GM18499 (cell line): ENCODE results near the gene GPS1.
"Not testable (repeated sequence)": the region's sequence is repeated elsewhere in the genome, so short reads cannot be mapped to it uniquely, and the experiment has no call there.

Experiments used
- ATAC-seq: cut with Tn5 transposase; IDR thresholded peaks from one replicate; pipeline ENCODE4 v1.9.1; 2021; ENCODE audit warnings: moderate number of reproducible peaks; ENCODE audit not compliant: insufficient read depth, unreplicated experiment

Gene GPS1

GRCh38 chr17:82024859-82025258 lies 26.8 kb upstream of the GPS1 start:
- no peak for ATAC-seq

GRCh38 chr17:82025401-82026107 lies 26.1 kb upstream of the GPS1 start:
- no peak for ATAC-seq

- ATAC-seq = no peak
Observed at GRCh38 chr17:82028246-82028645, 23.5 kb upstream of the GPS1 start.

GRCh38 chr17:82028966-82029365 lies 22.7 kb upstream of the GPS1 start:
- no peak for ATAC-seq

- no peak for ATAC-seq
Observed at GRCh38 chr17:82029391-82029790, 22.3 kb upstream of the GPS1 start.

GRCh38 chr17:82029990-82030469 lies 21.7 kb upstream of the GPS1 start:
- no peak for ATAC-seq

- ATAC-seq = no peak
Observed at GRCh38 chr17:82030470-82031302, 21.0 kb upstream of the GPS1 start.

GRCh38 chr17:82031303-82031884 lies 20.3 kb upstream of the GPS1 start, which contains the start of gene RAC3:
TSS of gene RAC3 (plus strand) at chr17:82031678. CDS start at chr17:82031762, 84 bp downstream.
- no peak for ATAC-seq

GRCh38 chr17:82031885-82032627 lies 19.6 kb upstream of the GPS1 start:
- ATAC-seq = no peak

GRCh38 chr17:82033359-82034085 lies 18.2 kb upstream of the GPS1 start:
- ATAC-seq = no peak

GRCh38 chr17:82034371-82035011 lies 17.2 kb upstream of the GPS1 start:
- no peak for ATAC-seq

GRCh38 chr17:82035488-82035887 lies 16.2 kb upstream of the GPS1 start:
- ATAC-seq = no peak

- ATAC-seq = no peak
Observed at GRCh38 chr17:82035956-82036633, 15.6 kb upstream of the GPS1 start.

GRCh38 chr17:82036634-82037091 lies 15.0 kb upstream of the GPS1 start:
- ATAC-seq = no peak

GRCh38 chr17:82037092-82037888 lies 14.4 kb upstream of the GPS1 start, which contains the start of gene DCXR:
TSS of gene DCXR (minus strand) at chr17:82037697. CDS start at chr17:82037682, 15 bp downstream.
- ATAC-seq = peak; percentile 51

- ATAC-seq = no peak
Observed at GRCh38 chr17:82037889-82038195, 13.9 kb upstream of the GPS1 start.

GRCh38 chr17:82038796-82039409 lies 12.8 kb upstream of the GPS1 start:
- ATAC-seq = not testable (repeated sequence)
